HG03135 (cell line): ENCODE measurements around the gene JAM3.
"Not testable (repeated sequence)": the region's sequence is repeated elsewhere in the genome, so short reads cannot be mapped to it uniquely, and the experiment has no call there.

Source experiments
- ATAC-seq: cut with Tn5 transposase; IDR thresholded peaks from one replicate; pipeline ENCODE4 v1.9.1; 2021; ENCODE audit warnings: mild to moderate bottlenecking, moderate library complexity; ENCODE audit not compliant: unreplicated experiment

JAM3 gene

GRCh38 chr11:134098566-134099184 is 29.8 kb downstream of the JAM3 start:
- no peak for ATAC-seq

GRCh38 chr11:134100171-134100570 is 31.3 kb downstream of the JAM3 start:
- ATAC-seq, result no peak

- ATAC-seq, result no peak
Observed at GRCh38 chr11:134101282-134101681, 32.4 kb downstream of the JAM3 start.

GRCh38 chr11:134110252-134110815 is 41.5 kb downstream of the JAM3 start:
- no peak for ATAC-seq

- not testable (repeated sequence) for ATAC-seq
Observed at GRCh38 chr11:134113787-134114186, 44.9 kb downstream of the JAM3 start.

GRCh38 chr11:134116210-134116609 is 47.3 kb downstream of the JAM3 start:
- no peak for ATAC-seq

GRCh38 chr11:134118006-134118405 is 49.1 kb downstream of the JAM3 start:
- no peak for ATAC-seq

GRCh38 chr11:134119094-134119493 is 50.2 kb downstream of the JAM3 start:
- ATAC-seq, result no peak

- no peak for ATAC-seq
Observed at GRCh38 chr11:134120143-134120850, 51.4 kb downstream of the JAM3 start.

- no peak for ATAC-seq
Observed at GRCh38 chr11:134120921-134121526, 52.2 kb downstream of the JAM3 start.

- no peak for ATAC-seq
Observed at GRCh38 chr11:134124660-134125451, 56.0 kb downstream of the JAM3 start.

GRCh38 chr11:134125507-134125906 is 56.6 kb downstream of the JAM3 start:
- ATAC-seq, result no peak

GRCh38 chr11:134126217-134126822 is 57.4 kb downstream of the JAM3 start:
- no peak for ATAC-seq

- no peak for ATAC-seq
Observed at GRCh38 chr11:134131628-134132244, 62.9 kb downstream of the JAM3 start.

GRCh38 chr11:134132808-134133207 is 63.9 kb downstream of the JAM3 start:
- ATAC-seq, result no peak

GRCh38 chr11:134134167-134134566 is 65.3 kb downstream of the JAM3 start:
- no peak for ATAC-seq

- no peak for ATAC-seq
Observed at GRCh38 chr11:134138376-134138775, 69.5 kb downstream of the JAM3 start.

- ATAC-seq, result no peak
Observed at GRCh38 chr11:134139303-134139872, 70.5 kb downstream of the JAM3 start.

GRCh38 chr11:134139873-134140331 is 71.0 kb downstream of the JAM3 start:
- ATAC-seq, result peak; percentile 78
